Ectodermal cell (in vitro differentiated cells): ENCODE results near the gene HNRNPA2B1.
A peak's percentile ranks its signal among the peaks of the same experiment; 100 is the strongest.

ENCODE experiments used
- H3K27ac ChIP-seq: 2 replicates; pipeline ENCODE4 v1.7.0; 2013; ENCODE audit warnings: mild to moderate bottlenecking, low read depth, low read length; ENCODE audit not compliant: insufficient read depth, poor library complexity, severe bottlenecking
- H3K27me3 ChIP-seq: 2 replicates; pipeline ENCODE4 v1.7.0; 2013; ENCODE audit warnings: mild to moderate bottlenecking, low read length; ENCODE audit not compliant: insufficient read depth, control insufficient read depth, poor library complexity, severe bottlenecking
- H3K36me3 ChIP-seq: one replicate; pipeline ENCODE4 v1.7.0; 2013; ENCODE audit warnings: low read length; ENCODE audit not compliant: control insufficient read depth, insufficient read depth
- H3K4me1 ChIP-seq: one replicate; pipeline ENCODE4 v1.7.0; 2013; ENCODE audit warnings: low read length; ENCODE audit not compliant: control insufficient read depth, insufficient read depth
- H3K4me3 ChIP-seq: 2 replicates; pipeline ENCODE4 v1.7.0; 2013; ENCODE audit warnings: low read depth, low read length, control low read depth; ENCODE audit not compliant: insufficient read depth
- H3K9me3 ChIP-seq: 2 replicates; pipeline ENCODE4 v1.7.0; 2013; ENCODE audit warnings: mild to moderate bottlenecking, low read length, moderate library complexity; ENCODE audit not compliant: control insufficient read depth
- WGBS, 2 experiments: methylation state at CpG; one replicate each; pipeline ENCODE4 v1.1.7; 2013; ENCODE audit warnings: missing lambda C conversion rate in 2 of 2; 5-methylcytosine and 5-hydroxymethylcytosine counted together

HNRNPA2B1 gene

GRCh38 chr7:26213807-26214515 is 13.4 kb upstream of the HNRNPA2B1 start:
- WGBS, 2 experiments: 93 to 97% methylated on average over 5 of the region's 5 CpGs
- no peaks in the 10 kb centered on the region for H3K4me1 ChIP-seq

GRCh38 chr7:26212921-26213718 is 12.6 kb upstream of the HNRNPA2B1 start:
- Histone ChIP-seq H3K4me3 (no peak overlapping the region), H3K4me1 (no peaks in the 10 kb centered on the region), H3K27ac (no peak overlapping the region), H3K27me3 (no peaks in the 10 kb centered on the region), H3K36me3 (peaks cover 36% of the 10 kb centered on the region), H3K9me3 (no peaks in the 10 kb centered on the region)
- WGBS, 2 experiments: 92 to 97% methylated on average over 2 of the region's 2 CpGs

More at GRCh38 chr7:26213807-26214515, 13.4 kb upstream of the HNRNPA2B1 start:
- no peaks in the 10 kb centered on the region for H3K27me3 ChIP-seq
- peaks cover 34% of the 10 kb centered on the region for H3K36me3 ChIP-seq
- H3K4me3 ChIP-seq: no peak overlapping the region
- H3K27ac ChIP-seq: no peak overlapping the region
- H3K9me3 ChIP-seq: no peaks in the 10 kb centered on the region

GRCh38 chr7:26208040-26208439 is 7.5 kb upstream of the HNRNPA2B1 start:
- H3K9me3 ChIP-seq: no peaks in the 10 kb centered on the region
- H3K36me3 ChIP-seq: peaks cover 45% of the 10 kb centered on the region
- 94 to 98% methylated on average over 4 to 5 of the region's 5 CpGs for WGBS, 2 experiments
- peaks cover 4% of the 10 kb centered on the region for H3K4me1 ChIP-seq
- H3K27ac ChIP-seq: no peak overlapping the region
- H3K27me3 ChIP-seq: no peaks in the 10 kb centered on the region
- no peak overlapping the region for H3K4me3 ChIP-seq

GRCh38 chr7:26203016-26203415 is 2.5 kb upstream of the HNRNPA2B1 start:
- Histone ChIP-seq H3K27me3 (no peaks in the 10 kb centered on the region), H3K36me3 (peaks cover 11% of the 10 kb centered on the region), H3K9me3 (no peaks in the 10 kb centered on the region), H3K27ac (no peak overlapping the region), H3K4me1 (peaks cover 4% of the 10 kb centered on the region), H3K4me3 (peak overlapping the region; percentile 98)
- WGBS, 2 experiments: 0% methylated on average over 1 to 2 of the region's 2 CpGs

GRCh38 chr7:26202019-26202990 is 1.8 kb upstream of the HNRNPA2B1 start:
- H3K9me3 ChIP-seq: no peaks in the 10 kb centered on the region
- peak overlapping the region; percentile 96 for H3K27ac ChIP-seq
- H3K27me3 ChIP-seq: no peaks in the 10 kb centered on the region
- 0% methylated on average over 67 to 68 of the region's 68 CpGs for WGBS, 2 experiments
- H3K4me3 ChIP-seq: peak overlapping the region; percentile 98
- H3K4me1 ChIP-seq: peaks cover 4% of the 10 kb centered on the region
- peaks cover 7% of the 10 kb centered on the region for H3K36me3 ChIP-seq

- peak within 1 kb of the TSS; percentile 98 for H3K4me3 ChIP-seq
- peaks cover 12% of the 10 kb centered on the region for H3K36me3 ChIP-seq
- H3K27me3 ChIP-seq: no peaks in the 10 kb centered on the region
- peak within 1 kb of the TSS; percentile 99 for H3K27ac ChIP-seq
- WGBS, 2 experiments: 0% methylated on average over 86 of the region's 86 CpGs
- no peaks in the 10 kb centered on the region for H3K9me3 ChIP-seq
- peaks cover 11% of the 10 kb centered on the region for H3K4me1 ChIP-seq
Measured at GRCh38 chr7:26201247-26202018, 887 bp upstream of the HNRNPA2B1 start, which contains the start of gene CBX3. Gene CBX3 (plus strand): TSS chr7:26201745. CDS start chr7:26202999, 1,254 bp downstream.

- 0% methylated on average over 29 of the region's 29 CpGs for WGBS, 2 experiments
- no peaks in the 10 kb centered on the region for H3K9me3 ChIP-seq
- H3K4me1 ChIP-seq: peaks cover 21% of the 10 kb centered on the region
- peaks cover 26% of the 10 kb centered on the region for H3K36me3 ChIP-seq
- H3K4me3 ChIP-seq: peak overlapping the region; percentile 98
- peak overlapping the region; percentile 99 for H3K27ac ChIP-seq
- no peaks in the 10 kb centered on the region for H3K27me3 ChIP-seq
Measured at GRCh38 chr7:26200038-26200443, 505 bp downstream of the HNRNPA2B1 start.

GRCh38 chr7:26199301-26200037 is 1.1 kb downstream of the HNRNPA2B1 start:
- H3K27ac ChIP-seq: peak overlapping the region; percentile 99
- H3K27me3 ChIP-seq: no peaks in the 10 kb centered on the region
- peaks cover 24% of the 10 kb centered on the region for H3K4me1 ChIP-seq
- no peaks in the 10 kb centered on the region for H3K9me3 ChIP-seq
- 0% methylated on average over 34 to 36 of the region's 36 CpGs for WGBS, 2 experiments
- peaks cover 31% of the 10 kb centered on the region for H3K36me3 ChIP-seq
- H3K4me3 ChIP-seq: peak overlapping the region; percentile 98

- peak overlapping the region; percentile 52 for H3K27ac ChIP-seq
- peaks cover 35% of the 10 kb centered on the region for H3K36me3 ChIP-seq
- WGBS, 2 experiments: 0% methylated on average over 4 to 7 of the region's 7 CpGs
Measured at GRCh38 chr7:26198781-26199169, 1.8 kb downstream of the HNRNPA2B1 start.

More at GRCh38 chr7:26198781-26199169, 1.8 kb downstream of the HNRNPA2B1 start:
- H3K4me3 ChIP-seq: peak overlapping the region; percentile 98
- no peaks in the 10 kb centered on the region for H3K27me3 ChIP-seq
- H3K9me3 ChIP-seq: no peaks in the 10 kb centered on the region
- H3K4me1 ChIP-seq: peaks cover 24% of the 10 kb centered on the region
